Measurements from ENCODE around the gene UBA52.
"Not testable (repeated sequence)": the region's sequence is repeated elsewhere in the genome, so short reads cannot be mapped to it uniquely, and the experiment has no call there.

The UBA52 gene

GRCh38 chr19:18557411-18558201, 14.1 kb upstream of the UBA52 start, which contains the start of gene KXD1:
TSS of gene KXD1 (plus strand) at chr19:18557870. CDS start at chr19:18562057, 4,187 bp downstream.
- DNase-seq, result peak; percentile 98

GRCh38 chr19:18558202-18558555, 13.5 kb upstream of the UBA52 start:
- DNase-seq, result no peak

GRCh38 chr19:18558604-18559003, 13.1 kb upstream of the UBA52 start:
- DNase-seq, result no peak

- no peak for DNase-seq
Measured at GRCh38 chr19:18559685-18560084, 12.0 kb upstream of the UBA52 start.

GRCh38 chr19:18562086-18562485, 9.6 kb upstream of the UBA52 start:
- DNase-seq, result no peak

- no peak for DNase-seq
Measured at GRCh38 chr19:18566953-18567352, 4.7 kb upstream of the UBA52 start.

GRCh38 chr19:18568367-18568766, 3.3 kb upstream of the UBA52 start:
- DNase-seq, result no peak

GRCh38 chr19:18574691-18575291, 3.1 kb downstream of the UBA52 start:
- no peak for DNase-seq

GRCh38 chr19:18576383-18576782, 4.7 kb downstream of the UBA52 start:
- DNase-seq, result no peak

GRCh38 chr19:18577365-18577914, 5.8 kb downstream of the UBA52 start:
- DNase-seq, result no peak

- no peak for DNase-seq
Measured at GRCh38 chr19:18580311-18580710, 8.7 kb downstream of the UBA52 start.

GRCh38 chr19:18586306-18586705, 14.6 kb downstream of the UBA52 start:
- DNase-seq, result no peak

GRCh38 chr19:18587561-18587960, 15.9 kb downstream of the UBA52 start:
- DNase-seq, result no peak

GRCh38 chr19:18587962-18588610, 16.4 kb downstream of the UBA52 start:
- peak; percentile 76 for DNase-seq

GRCh38 chr19:18588611-18589379, 17.1 kb downstream of the UBA52 start, which contains the start of gene REX1BD:
TSS of gene REX1BD (plus strand) at chr19:18588798. CDS start at chr19:18588802, 4 bp downstream.
- peak; percentile 76 for DNase-seq

GRCh38 chr19:18589380-18590272, 18.0 kb downstream of the UBA52 start:
- peak; percentile 84 for DNase-seq

GRCh38 chr19:18590273-18591272, 18.9 kb downstream of the UBA52 start:
- DNase-seq, result peak; percentile 98

- no peak for DNase-seq
Measured at GRCh38 chr19:18591735-18592385, 20.2 kb downstream of the UBA52 start.

GRCh38 chr19:18592732-18593131, 21.1 kb downstream of the UBA52 start:
- not testable (repeated sequence) for DNase-seq

Measured in SHP77 treated with DMSO at 0.1 percent for 48 hours (cell line).